VCaP (cell line): Measurements from ENCODE around the gene KCNQ2.

Experiments
- H3K27ac ChIP-seq: fragments of 450-650 bp; 2 replicates; pipeline ENCODE4 v1.5.1; 2017
- TF ChIP-seq, protein P1 (sequence below): fragments of 450-650 bp; conservative IDR thresholded peaks from 2 replicates; pipeline ENCODE4 v1.5.1; 2017; ENCODE audit warnings: mild to moderate bottlenecking, moderate library complexity

Gene KCNQ2

DNA sequence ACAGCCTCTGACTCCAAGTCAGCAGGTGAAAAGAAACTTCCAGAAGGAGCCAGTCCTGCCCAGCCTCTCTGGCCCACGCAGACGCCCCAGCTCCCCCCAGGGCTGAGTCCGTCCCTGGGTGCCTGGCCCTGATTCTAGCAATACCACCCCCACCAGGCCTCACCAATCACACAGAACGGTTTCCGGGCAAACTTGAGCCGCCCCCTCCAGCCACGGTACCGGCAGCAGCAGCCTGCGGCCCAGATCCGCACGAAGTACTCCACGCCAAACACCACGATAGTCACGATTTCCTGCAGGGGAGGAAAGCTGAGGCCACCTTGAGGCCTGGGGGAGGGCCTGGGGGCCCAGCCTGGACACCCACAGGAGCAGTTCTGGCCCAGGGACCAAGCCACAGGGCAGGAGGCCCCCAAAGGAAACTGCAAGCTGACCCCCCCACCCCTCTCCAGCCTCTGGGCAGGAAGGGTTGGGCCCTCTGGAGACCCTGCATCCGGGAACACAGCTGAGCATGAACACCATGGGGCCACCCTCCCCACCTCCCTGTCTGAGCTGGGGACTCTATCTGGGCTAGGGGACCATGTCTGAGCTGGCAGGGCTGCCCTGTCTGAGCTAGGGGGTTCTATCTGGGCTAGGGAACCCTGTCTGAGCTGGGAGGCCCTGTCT is 27.2 kb downstream of the KCNQ2 start:
- no peak overlapping the region for H3K27ac ChIP-seq
- TF ChIP-seq, protein P1, sequence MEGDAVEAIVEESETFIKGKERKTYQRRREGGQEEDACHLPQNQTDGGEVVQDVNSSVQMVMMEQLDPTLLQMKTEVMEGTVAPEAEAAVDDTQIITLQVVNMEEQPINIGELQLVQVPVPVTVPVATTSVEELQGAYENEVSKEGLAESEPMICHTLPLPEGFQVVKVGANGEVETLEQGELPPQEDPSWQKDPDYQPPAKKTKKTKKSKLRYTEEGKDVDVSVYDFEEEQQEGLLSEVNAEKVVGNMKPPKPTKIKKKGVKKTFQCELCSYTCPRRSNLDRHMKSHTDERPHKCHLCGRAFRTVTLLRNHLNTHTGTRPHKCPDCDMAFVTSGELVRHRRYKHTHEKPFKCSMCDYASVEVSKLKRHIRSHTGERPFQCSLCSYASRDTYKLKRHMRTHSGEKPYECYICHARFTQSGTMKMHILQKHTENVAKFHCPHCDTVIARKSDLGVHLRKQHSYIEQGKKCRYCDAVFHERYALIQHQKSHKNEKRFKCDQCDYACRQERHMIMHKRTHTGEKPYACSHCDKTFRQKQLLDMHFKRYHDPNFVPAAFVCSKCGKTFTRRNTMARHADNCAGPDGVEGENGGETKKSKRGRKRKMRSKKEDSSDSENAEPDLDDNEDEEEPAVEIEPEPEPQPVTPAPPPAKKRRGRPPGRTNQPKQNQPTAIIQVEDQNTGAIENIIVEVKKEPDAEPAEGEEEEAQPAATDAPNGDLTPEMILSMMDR, result no peak

DNA sequence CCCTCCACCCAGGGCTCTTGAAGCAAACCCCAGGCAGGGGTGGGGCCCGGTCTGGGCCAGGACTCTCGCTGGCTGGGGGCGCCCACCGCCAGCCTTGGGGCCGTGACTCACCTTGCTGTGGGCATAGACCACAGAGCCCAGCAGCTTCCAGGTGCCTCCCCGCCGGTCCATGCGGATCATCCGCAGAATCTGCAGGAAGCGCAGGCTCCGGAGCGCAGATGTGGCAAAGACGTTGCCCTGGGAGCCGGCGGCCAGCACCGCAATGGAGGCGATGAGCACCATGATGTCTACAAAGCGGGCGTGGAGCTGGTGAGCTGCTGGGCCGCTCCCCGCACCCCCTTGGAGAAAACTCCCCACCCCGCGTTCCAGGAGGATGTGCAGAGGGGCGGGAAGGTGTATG is 27.9 kb downstream of the KCNQ2 start:
- no peak overlapping the region for H3K27ac ChIP-seq
- TF ChIP-seq, protein P1, result no peak

DNA sequence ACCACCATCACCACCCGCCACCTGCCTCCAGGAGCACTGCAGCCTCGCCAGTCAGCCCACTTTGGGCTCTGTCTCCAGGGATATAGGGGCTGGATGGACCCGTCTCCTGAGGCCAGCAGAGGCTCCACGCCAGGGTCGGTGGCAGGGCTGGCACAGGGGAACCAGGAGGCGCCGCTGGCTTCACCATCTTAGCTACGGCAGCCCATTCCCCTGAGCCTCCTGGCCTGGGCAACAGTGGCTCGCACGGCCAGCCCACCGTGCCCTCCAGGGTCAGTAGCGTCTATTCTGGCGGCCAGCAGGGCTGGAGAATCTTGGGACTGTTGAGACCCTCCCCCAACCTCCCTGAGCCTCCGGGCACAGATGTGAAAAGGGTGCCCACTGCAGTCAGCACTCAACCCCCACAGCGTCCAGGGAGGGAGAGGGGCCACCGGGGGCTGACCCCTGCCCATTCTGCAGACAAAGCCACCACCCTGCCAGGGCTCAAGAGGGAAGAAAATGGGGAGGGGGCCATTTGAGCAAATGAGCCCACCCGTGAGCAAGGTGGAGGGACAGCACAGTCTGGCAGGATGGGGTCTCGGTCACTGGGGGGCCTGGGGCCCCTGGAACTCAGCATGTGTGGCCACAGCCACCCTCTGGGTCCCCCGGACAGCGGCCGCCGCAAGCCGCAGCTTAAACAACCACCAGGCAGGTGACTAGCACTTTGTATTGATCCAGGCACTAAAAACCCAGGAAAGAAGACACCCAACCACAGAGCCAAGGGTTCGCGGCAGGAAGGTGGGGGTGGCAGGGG is 28.7 kb downstream of the KCNQ2 start:
- TF ChIP-seq, protein P1, result no peak

DNA sequence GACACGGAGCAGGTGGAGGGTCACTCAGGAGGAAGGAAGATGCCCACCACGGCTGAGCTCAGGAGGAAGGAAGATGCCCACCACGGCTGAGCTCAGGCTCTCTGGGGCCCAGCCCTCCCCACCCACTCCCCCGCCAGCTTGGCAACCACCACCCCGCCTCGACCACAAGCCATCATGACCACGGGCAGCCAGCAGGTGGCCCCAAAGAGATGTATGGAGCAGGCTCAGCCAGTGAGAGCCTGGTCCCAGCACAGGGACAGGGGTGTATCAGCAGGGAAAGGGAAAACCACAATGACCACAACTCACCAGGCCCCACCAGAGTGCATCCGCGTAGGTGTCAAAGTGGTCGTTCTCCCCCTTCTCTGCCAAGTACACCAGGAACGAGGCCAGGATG is 30.4 kb downstream of the KCNQ2 start:
- TF ChIP-seq, protein P1, result peak; percentile 62
- no peak overlapping the region for H3K27ac ChIP-seq

More for the DNA sequence above, 28.7 kb downstream of the KCNQ2 start:
- H3K27ac ChIP-seq, result no peak overlapping the region

DNA sequence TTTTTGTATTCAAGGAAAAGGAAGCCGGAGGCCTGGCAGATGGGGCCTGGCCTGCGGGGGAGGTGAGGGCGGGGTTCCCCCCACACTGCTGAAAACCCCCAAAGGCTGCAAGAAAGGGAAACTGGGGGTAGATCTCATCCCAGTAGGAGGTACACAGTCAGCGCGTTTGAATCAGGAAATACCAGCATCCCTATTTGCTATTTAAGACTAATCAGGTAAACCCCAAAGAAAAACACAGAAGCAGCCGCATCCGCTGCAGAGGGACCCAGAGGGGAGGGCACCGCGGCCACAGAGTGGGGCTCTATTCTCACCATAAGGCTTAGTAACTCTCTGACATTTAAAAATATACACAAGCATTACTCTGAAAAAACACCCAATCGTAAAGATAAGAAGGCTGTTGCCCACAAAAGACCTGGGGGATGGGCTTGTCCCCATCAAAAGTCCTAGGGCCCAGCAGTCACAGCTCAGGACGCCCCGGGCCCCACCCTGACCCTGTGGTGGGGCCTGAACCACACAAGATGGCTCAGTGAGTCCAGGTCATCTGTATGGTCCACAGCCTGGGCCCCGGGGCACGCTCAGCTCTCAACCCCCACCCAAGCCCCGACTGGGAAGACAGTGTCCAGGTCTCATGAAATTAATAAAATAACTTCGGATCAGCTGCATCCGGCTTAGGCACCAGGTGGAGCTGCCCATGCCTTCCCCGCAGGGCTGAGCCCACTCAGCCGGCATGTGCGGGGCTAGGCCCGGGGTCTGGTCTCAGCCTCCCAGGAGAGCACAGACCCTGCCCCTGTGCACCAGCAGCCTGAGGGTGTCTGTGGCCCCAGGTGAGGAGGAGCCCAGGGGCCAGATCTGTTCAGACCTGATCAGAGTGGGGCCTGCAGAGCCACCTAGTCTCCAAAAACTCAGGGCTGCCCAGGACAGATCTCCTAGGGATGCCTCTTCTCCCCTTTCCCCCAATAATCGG is 31.0 kb downstream of the KCNQ2 start:
- TF ChIP-seq, protein P1, result no peak
- no peak overlapping the region for H3K27ac ChIP-seq

DNA sequence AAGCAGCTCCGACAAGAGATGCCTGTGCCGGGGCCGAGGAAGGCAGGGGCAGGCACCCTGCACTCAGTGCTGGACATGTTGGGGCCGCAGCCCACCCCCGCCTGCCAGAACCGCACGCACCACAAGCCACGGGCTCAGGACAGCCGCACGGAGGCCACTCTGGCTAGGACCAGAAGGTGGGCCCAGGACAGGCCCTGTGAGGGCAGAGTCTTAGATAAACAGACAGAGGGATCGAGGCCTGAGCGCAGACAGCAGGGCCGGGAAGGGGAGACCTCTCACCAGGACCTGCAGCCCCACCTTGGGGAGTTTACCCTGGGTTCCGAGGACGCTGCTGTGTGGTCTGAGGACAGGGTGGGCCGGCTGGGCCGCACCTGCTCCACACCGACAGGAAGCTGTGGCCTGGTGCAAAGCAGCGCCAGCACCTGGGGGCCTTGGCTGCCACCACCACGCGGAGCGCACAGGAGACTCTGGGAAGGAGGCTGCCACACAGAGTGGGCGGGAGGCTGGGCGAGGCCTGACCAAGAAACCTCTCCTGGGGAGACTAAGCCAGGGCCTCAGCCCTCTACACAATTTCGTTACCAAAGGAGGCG is 32.0 kb downstream of the KCNQ2 start:
- TF ChIP-seq, protein P1, result no peak
- no peak overlapping the region for H3K27ac ChIP-seq
